Stimulated activated CD8-positive, alpha-beta memory T cell treated with anti-CD3 and anti-CD28 coated beads, Interleukin-2, amount 100 ng/mL, for 1 hour (primary cell): ENCODE results near the gene C5.

Experiments
- DNase-seq, 2 donors: peaks; one replicate each; pipeline ENCODE4 v3.0.0-alpha.2; 2020; ENCODE audit warnings: low read depth in 2 of 2

The C5 gene

GRCh38 chr9:120941046-120941770 is 108.9 kb downstream of the C5 start:
- DNase-seq, result no peak

GRCh38 chr9:120940573-120940972 is 109.5 kb downstream of the C5 start:
- DNase-seq, result no peak

- DNase-seq, result no peak
Observed at GRCh38 chr9:120938851-120939250, 111.2 kb downstream of the C5 start.

GRCh38 chr9:120937596-120937995 is 112.5 kb downstream of the C5 start:
- no peak for DNase-seq

- no peak for DNase-seq
Observed at GRCh38 chr9:120937127-120937526, 112.9 kb downstream of the C5 start.

GRCh38 chr9:120936764-120937122 is 113.3 kb downstream of the C5 start:
- DNase-seq, result no peak

- peak; percentile 74 to 86 for DNase-seq
Observed at GRCh38 chr9:120936011-120936763, 113.9 kb downstream of the C5 start.

- no peak for DNase-seq
Observed at GRCh38 chr9:120935383-120935857, 114.7 kb downstream of the C5 start.

GRCh38 chr9:120934281-120934680 is 115.8 kb downstream of the C5 start:
- no peak for DNase-seq

GRCh38 chr9:120933310-120934055 is 116.6 kb downstream of the C5 start:
- DNase-seq, result no peak

- no peak for DNase-seq
Observed at GRCh38 chr9:120932086-120932823, 117.8 kb downstream of the C5 start.

- no peak for DNase-seq
Observed at GRCh38 chr9:120931231-120932085, 118.6 kb downstream of the C5 start.

- DNase-seq, result no peak
Observed at GRCh38 chr9:120929229-120929791, 120.8 kb downstream of the C5 start.

GRCh38 chr9:120928483-120929228 is 121.4 kb downstream of the C5 start:
- DNase-seq, result no peak

GRCh38 chr9:120928015-120928482 is 122.0 kb downstream of the C5 start:
- no peak for DNase-seq

- no peak for DNase-seq
Observed at GRCh38 chr9:120927269-120928014, 122.6 kb downstream of the C5 start.

GRCh38 chr9:120926397-120926928 is 123.6 kb downstream of the C5 start, which contains the start of gene TRAF1:
TRAF1 (minus strand) TSS chr9:120926796; CDS start chr9:120926075, 721 bp downstream.
- DNase-seq, result no peak
